GM19035 (cell line): ENCODE results near the gene CACNA1H.

Experiments
- ATAC-seq: cut with Tn5 transposase; IDR thresholded peaks from one replicate; pipeline ENCODE4 v1.9.1; 2021; ENCODE audit not compliant: unreplicated experiment

CACNA1H gene

DNA sequence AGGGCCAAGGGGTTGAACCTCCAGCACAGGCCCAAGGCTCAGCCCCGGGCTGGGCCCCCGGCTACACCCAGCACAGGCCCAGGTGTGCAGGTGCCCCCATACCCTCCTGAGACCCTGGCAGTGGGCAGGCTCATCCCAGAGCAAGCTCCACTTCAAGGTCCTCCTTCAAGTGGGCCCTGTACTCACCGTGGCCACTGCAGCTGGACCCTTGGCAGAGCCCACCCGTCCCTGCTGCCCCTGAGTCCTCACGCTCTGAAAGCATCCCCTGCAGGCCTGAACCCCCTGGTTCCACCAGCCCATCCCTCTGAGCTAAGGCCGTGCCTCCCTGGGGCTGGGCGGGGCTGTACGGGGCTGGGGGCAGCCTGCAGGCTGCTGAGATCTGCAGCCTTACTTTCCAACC, 11.2 kb upstream of the CACNA1H start:
- ATAC-seq = no peak

- no peak for ATAC-seq
Observed at GRCh38 chr16:1142911-1143310, 10.0 kb upstream of the CACNA1H start.

- ATAC-seq = no peak
Observed at GRCh38 chr16:1143761-1144450, 9.0 kb upstream of the CACNA1H start.

DNA sequence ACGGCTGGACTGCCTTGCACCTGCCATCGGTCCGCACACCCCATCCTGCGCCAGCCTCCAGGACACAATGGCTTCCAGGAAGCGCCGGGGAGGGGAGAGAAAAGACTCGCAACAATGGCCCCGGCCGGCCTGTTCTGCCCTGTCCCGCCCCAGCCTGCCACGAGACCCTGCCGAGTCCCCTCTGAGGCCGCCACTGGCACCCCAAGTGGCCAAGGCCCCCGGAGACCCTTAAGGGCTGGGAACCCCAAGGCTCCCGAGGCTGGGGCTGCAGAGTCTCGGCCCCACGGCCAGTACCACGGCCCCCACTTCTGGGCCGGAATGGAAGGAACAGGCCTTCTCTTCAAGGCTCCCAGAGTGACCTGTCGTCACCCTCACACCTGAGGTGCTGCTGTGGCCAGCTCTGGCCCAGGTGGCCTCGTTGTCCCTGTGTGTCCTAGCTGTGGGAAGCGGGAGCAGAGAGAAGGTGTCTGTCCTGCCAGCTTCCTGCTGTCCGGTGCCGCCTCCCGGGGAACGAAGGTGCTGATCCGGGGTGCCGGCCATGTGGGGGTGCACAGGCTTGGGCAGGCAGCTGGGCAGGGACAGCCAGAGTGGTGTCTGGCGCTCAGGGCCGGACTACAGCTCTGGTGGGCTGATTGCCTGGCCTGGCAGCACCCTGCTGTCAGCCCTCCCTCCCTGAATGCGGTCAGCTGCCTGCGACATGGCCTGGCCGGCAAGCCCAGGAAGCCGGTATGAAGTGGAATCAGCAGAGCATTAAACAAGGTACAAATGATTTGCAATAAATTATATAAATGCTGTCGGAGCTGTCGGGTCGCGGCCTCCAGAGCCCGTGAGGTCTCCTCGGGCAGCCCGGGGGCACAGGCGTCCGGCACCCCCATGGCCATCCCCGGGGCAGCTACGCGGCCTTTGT, 8.2 kb upstream of the CACNA1H start:
- no peak for ATAC-seq

GRCh38 chr16:1145383-1146100, 7.4 kb upstream of the CACNA1H start:
- ATAC-seq = no peak

- ATAC-seq = no peak
Observed at GRCh38 chr16:1146409-1146808, 6.5 kb upstream of the CACNA1H start.

- no peak for ATAC-seq
Observed at GRCh38 chr16:1147027-1147426, 5.9 kb upstream of the CACNA1H start.

DNA sequence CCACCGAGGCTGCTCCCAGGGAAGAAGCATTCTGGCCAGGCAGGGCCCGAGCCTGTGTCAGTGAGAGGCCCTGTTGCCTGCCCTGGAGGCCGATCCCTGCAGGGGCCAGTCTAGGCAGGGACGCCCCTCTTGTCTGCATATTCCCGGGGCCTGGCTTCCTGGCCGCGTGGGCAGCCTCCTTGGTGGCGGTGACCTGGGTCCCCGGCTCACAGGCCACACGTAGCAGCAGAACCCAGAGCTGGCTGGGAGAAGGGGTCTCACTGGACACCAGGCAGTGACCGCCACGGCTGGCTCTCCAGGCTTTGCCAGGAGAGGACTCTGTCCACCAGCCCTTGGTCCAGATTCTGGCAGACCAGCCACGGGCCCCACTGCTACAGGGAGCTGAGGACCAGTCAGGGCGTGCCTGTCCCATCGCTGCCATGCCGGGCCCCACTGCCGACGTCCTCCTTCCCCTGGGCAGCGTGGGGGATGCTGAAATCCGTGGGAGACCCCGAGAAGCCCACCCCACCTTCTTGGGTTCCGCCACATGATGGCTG, 3.7 kb upstream of the CACNA1H start:
- no peak for ATAC-seq

GRCh38 chr16:1150511-1150982, 2.4 kb upstream of the CACNA1H start:
- no peak for ATAC-seq

GRCh38 chr16:1151424-1152122, 1.3 kb upstream of the CACNA1H start:
- no peak for ATAC-seq

DNA sequence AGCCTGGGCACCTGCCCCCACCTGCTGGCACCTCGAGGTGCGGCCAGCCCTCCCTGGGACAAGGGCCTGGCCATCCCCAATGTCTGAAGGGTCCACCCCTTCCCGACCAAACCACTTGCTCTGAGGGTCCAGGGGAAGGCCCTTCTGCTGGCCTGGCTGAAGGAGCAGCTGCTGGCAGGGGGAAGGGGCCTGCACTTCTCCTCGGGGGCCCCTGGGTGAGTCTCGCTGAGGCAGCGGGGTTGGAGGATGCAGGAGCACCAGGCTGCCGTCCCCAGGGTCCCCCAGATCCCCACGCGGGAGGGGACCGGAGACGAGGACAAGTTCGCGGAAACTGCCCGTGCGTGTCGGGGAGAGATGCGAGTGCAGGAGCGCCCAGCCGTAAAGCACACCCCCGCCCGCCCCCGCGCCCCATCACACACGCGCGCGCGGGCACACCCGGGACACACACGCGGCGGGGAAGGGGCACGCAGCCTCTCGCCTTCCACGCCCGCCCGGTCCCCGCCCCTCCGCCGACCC, 725 bp upstream of the CACNA1H start:
- no peak for ATAC-seq

- no peak for ATAC-seq
Observed at GRCh38 chr16:1153480-1154160, 714 bp downstream of the CACNA1H start.

DNA sequence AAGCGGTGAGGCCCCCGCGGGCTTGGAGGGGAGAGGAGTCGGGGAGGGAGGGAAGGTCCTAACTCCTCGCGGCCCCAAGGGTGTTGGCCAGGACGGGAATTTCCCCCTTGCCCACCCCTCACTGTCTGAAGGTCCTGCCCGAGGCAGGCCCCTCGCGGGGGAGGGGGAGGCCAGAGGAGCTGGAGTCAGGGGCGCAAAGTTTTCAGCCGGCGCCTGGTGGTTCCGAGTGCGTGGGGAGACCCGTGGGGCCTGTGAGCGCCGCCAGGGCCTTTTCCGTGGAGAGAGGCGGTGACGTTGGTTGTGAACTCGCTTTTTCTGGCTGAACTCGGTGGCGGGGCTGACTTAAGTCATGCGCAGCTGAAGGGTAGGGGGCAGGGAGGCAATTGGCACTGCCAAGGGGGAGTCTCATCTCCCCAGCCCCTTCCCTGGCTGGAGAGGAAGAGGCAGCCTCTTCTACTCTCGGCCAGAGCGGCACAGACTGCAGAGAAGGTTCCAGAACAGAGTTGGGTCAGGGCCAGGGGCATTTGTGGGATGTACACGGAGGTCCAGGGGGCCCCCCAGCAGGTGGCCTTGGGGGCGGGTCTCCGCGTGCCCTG, 1.5 kb downstream of the CACNA1H start:
- no peak for ATAC-seq

GRCh38 chr16:1154887-1155331, 2.0 kb downstream of the CACNA1H start:
- ATAC-seq = no peak

DNA sequence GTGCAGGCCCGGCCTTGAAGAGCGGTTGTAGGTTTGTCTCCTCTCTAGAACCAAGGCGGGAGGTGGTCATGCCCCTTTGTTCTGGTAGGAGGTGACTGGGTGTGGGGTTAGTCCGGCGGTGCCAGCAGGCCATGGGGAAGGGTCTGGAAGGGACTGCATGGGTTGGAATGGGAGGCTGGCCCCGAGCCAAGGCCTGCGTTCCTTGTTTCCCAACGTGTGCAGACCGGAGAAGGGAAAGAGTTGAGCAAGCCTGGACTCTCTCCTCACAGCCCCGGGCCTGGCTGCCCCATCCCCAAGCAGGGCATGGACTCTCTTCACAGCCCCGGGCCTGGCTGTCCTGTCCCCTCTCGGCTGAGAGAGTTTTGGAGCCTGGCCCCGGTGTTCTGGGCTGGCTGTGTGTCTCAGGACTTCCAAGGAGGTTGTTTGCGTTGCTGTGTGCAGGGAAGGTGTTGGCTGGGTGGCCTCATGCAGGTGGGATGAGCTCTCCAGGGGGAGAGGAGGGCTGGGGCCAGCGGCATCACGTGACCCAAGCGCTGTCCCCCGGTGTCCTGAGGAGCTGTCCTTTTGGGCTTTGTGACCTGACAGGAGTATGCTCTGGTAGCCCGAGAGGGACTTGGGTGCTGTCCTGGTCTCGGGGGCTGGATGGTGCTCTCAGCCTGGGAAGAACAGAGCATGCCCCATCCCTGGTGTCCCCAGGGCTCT, 2.6 kb downstream of the CACNA1H start:
- no peak for ATAC-seq

GRCh38 chr16:1156055-1156982, 3.4 kb downstream of the CACNA1H start:
- no peak for ATAC-seq

DNA sequence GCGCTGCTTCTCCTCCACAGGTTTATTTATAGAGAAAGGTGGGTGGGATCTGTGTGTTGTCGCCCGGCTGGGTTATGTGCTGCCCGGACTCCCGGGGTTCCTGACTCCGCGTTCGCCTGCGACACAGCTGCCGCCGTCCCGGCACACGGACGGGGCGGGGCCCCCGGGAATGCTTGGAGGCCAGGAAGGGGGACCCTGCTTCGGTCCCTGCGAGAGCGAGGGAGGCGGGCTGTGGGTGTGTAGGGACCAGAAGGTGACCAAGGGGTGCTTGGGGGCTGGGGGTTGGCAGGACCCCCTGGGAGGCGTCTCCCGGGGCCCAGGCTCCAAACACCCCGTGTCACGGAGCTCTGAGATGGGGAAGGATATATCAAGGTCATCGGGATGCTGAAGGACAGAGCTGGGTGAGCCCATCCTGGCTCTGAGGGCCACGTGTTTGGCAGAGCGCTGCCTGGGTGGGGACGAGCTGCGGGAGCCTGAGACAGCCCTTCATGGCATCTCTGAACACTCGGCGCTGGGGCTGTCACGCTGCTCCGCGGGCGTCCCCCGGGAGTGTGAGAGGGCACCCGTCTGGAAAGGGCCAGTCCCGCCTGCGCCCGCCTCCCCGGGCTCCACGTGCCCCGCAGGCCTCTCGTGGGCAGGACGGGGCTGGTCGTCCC, 4.2 kb downstream of the CACNA1H start:
- ATAC-seq = no peak
